Measurements from ENCODE around the gene PLXNA2.

The PLXNA2 gene

DNA sequence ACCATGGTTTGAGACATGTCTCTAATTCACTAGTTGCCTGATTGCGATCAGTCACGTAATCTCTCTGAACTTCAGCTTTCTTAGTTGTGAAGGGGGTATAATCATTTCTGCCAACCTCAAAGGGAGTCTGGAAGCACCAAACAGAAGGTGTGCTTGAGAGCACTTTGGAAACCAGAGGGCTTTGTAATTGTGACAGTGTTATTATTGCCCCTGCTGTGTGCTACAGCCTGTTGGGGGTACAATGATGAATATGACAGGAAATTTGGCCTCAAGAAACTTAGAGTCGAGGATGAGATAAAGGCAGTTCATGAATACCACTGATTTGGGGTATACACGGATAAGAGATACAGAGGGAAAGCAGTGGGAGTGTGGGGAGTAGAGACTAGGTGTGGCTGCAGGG is 183.1 kb downstream of the PLXNA2 start:
- TF ChIP-seq, protein P1, sequence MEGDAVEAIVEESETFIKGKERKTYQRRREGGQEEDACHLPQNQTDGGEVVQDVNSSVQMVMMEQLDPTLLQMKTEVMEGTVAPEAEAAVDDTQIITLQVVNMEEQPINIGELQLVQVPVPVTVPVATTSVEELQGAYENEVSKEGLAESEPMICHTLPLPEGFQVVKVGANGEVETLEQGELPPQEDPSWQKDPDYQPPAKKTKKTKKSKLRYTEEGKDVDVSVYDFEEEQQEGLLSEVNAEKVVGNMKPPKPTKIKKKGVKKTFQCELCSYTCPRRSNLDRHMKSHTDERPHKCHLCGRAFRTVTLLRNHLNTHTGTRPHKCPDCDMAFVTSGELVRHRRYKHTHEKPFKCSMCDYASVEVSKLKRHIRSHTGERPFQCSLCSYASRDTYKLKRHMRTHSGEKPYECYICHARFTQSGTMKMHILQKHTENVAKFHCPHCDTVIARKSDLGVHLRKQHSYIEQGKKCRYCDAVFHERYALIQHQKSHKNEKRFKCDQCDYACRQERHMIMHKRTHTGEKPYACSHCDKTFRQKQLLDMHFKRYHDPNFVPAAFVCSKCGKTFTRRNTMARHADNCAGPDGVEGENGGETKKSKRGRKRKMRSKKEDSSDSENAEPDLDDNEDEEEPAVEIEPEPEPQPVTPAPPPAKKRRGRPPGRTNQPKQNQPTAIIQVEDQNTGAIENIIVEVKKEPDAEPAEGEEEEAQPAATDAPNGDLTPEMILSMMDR (IDR thresholded peaks at IDR 0.05; ENCODE audit: low read depth, low read length): no peak
- H3K4me3 ChIP-seq (ENCODE audit: low read depth, low read length): no peak overlapping the region

DNA sequence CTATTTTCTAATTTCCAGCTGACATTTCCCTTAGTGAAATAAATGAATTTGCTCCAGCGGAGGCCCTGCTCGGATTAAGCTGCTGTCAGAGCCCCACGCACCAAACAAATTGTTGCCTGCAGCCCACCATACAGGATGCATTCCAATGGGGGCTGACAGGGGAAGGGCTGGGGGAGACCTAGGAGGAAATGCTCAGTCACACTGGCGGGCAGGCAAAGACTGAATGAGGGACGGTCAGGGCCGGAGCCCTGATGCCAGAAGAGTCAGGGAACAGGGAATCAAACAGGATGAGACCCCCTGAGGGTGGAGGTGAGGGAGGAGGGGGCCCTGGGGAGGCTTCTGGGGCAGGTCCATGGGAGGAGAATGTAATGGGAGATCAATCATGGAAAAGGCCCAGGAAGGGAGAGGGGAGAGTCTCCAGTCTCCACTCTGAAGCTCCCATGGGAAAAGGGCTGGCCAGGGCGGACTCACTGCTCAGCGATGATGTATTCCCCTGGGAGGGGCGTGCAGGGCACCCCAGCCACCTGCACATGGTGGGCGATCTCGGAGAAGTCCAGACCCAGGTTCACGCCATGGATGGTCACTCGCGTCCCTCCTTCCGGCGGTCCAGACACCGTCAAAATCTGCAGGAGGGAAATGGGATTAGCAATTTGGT is 183.8 kb downstream of the PLXNA2 start:
- no peak overlapping the region for H3K4me3 ChIP-seq (ENCODE audit: low read depth, low read length)
- TF ChIP-seq, protein P1 (IDR thresholded peaks at IDR 0.05; ENCODE audit: low read depth, low read length): no peak

DNA sequence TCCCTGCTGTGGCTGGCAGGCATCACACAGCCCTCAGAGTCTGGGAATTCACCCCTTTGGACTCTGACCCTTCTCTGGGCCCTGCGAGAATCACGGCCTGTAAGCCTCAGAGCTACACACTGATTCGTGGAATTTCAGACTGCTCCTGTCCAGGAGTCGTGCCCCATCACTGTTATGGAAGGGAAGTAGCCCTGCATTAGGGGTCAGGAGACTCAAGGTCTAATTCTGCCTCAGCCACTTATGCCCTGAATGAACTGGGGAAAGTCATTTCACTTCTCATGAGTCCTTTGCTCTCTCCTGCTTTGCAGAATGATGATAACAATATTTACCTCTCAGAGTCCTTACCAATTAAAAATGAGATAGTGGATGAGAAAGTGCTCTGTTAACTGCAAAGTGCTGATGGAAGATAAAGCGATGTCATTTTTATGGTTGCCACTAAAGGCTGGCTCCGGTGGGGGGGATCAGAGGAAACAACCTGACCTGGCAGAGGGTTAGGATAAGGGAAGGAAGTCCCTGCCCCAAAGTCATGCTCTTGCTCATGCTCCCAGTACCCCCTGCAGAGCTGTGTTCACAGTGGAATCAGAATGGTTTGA is 184.7 kb downstream of the PLXNA2 start:
- TF ChIP-seq, protein P1 (IDR thresholded peaks at IDR 0.05; ENCODE audit: low read depth, low read length): no peak
- H3K4me3 ChIP-seq (ENCODE audit: low read depth, low read length): no peak overlapping the region

DNA sequence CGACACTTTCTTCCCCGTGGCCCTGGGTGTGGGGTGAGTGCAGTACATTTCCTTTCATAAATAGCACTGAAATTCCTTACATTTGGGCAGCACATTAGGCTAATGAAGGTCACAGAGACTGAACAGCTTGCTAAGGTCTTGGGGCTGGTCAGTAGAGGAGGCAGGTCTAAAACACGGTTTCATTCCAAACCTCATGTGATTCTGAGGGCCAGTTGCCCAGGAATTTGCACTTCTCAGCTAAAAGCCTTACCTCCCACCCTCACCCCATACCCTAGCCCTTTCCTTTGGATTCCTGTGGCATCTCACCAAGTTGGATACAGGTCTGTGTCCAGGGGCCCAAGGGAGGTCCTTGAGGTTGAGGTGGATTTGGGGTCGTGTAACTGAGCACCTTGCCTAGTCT is 185.4 kb downstream of the PLXNA2 start:
- H3K4me3 ChIP-seq (ENCODE audit: low read depth, low read length): no peak overlapping the region
- TF ChIP-seq, protein P1 (IDR thresholded peaks at IDR 0.05; ENCODE audit: low read depth, low read length): no peak

DNA sequence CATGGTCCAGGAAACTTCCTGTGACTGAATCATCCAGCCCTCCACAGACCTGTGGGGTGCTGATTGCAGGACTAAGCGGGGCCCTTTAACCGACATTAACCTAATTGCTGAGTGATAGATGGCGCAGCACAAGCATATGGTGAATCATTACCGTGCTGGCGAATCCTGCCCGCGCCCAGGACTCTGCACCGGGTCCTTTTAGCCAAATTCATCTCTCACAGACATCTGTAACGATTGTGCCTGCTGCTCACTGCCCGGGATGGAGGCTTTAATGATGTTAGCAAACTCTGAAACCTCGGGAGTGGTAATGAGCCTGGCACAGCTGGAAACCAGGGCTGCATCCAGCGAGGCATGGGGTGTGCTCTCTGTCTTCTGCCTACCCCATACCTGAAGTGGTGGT is 185.9 kb downstream of the PLXNA2 start:
- TF ChIP-seq, protein P1 (IDR thresholded peaks at IDR 0.05; ENCODE audit: low read depth, low read length): no peak
- no peak overlapping the region for H3K4me3 ChIP-seq (ENCODE audit: low read depth, low read length)

DNA sequence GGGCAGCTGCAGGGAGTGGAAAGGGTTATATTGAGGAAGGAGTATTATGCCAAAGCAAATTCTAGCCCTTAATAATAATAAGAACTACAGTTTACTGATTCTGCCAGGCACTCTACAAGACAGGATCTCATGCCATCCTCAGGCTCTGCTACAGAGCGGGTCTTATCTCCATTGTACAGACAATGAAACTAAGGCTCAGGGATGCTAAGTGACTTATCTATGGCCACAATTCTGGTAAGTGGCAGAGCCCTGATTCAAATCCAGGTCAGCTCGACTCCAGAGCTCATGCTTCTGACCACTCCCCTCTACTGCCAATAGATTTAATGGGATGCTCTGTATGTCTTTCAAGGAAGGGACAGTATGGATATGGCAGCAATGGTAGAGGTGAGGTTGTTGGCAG is 187.1 kb downstream of the PLXNA2 start:
- TF ChIP-seq, protein P1 (IDR thresholded peaks at IDR 0.05; ENCODE audit: low read depth, low read length): no peak

DNA sequence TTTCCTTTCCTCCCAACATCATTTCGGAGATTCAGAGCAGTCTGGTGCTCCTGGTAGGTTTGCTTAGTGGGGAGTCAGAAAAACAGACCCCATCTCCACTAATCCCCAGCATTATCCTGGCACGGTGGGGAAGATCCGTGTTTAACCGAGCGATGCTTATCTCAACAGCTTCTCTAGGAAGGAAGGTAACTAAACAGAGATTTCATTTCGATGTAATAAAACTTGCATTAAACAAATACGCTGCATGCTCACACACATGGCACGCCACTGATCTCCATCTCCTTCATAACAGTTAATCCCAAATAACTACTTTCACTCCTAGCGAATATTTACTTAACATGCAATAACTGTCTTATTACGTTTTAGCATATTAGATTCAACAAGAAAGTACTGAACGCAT is 188.6 kb downstream of the PLXNA2 start:
- TF ChIP-seq, protein P1 (IDR thresholded peaks at IDR 0.05; ENCODE audit: low read depth, low read length): no peak
- no peak overlapping the region for H3K4me3 ChIP-seq (ENCODE audit: low read depth, low read length)

More for the DNA sequence above, 187.1 kb downstream of the PLXNA2 start:
- no peak overlapping the region for H3K4me3 ChIP-seq (ENCODE audit: low read depth, low read length)

Data from WI38 (cell line).